Stimulated activated CD4-positive, alpha-beta T cell treated with anti-CD3 and anti-CD28 coated beads, Interleukin-15, amount 100 ng/mL, for 1 hour (primary cell): ENCODE results near the gene DSN1.

Source experiments
- DNase-seq, 2 donors: peaks; one replicate each; pipeline ENCODE4 v3.0.0-alpha.2; 2020; ENCODE audit warnings: low read depth in 1 of 2, low spot score in 1 of 2

The DSN1 gene

DNA sequence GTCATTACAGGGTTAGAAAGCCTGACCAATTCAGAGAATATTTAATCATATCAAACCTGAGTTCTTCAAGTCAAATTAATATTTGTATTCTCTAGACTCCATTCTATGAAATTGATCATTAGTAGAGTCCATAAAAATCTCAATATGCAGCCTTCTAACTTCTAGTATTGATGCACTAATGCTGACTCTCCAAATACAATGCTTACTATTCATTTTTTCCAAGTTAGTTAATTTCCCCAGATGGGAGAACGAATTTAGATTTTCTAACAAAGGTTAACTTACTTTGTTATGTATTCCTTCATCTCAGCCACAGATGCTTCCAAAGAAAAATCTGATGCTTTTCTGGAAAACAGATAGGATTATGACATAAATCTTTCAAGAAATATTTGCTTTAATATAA, 15.3 kb downstream of the DSN1 start:
- no peak for DNase-seq

DNA sequence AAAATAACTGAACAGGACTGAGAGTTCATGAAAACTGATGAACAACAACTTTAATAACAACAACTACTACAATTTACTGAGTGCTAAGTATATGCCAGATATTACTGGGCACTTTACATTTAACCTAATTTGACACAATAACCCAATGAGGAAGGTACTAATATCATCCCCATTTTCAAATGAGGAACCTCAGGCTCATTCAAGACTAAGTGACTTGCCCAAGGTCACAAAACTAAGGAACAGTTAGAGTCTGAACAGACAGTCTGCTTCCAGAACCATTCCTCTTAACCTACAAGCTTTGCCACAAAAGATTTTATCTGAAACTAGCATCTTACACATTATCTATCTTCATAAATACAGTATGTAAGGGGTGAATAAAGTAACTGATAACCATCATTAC, 17.1 kb downstream of the DSN1 start:
- no peak for DNase-seq

DNA sequence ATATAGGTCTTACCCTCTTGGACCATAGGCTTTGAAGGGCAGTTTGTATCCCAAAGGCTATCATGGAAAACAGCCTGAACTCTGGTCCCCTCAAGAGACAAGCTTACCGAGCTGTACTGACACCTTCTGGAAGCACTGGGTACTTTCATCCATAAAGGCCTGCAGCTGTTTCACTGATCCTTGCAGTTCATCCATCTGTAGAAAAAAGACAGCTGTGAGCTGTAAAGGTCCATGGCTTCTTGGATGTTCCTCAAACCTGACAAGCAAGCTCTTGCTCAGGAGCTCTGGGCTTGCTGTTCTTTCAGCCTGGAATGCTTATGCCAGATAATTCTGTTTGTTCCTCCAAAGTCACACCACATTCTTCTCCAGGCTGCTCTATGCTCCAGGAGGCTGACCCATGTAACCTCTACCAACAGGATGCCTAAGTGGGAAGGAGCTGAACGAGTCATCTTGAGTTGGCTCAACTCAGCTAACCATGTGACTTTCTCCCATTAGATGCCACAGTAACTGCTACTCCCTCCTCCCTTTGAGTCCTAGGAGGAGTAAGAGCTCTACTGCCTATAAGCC, 18.8 kb downstream of the DSN1 start:
- DNase-seq: peak in 1 of 2 donors; percentile 13

DNA sequence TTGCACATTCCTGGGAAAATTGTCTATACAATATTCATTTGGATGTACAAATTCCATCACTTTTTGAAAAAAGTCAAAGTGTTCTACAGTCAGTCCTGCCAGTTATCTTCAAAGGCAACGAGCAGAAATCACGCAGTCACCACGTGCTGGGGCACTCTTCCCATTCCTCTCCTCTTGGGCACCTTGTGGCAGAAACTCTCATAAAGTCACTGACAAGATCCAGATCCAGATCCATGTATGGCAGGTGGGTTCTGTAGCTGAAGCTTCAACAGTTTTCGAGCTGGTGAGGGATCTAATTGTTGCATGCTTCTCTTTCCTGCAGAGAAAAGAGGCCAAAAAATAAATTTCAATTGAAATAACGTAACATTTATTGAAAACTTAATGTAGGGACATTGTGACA, 21.0 kb downstream of the DSN1 start:
- DNase-seq: no peak

DNA sequence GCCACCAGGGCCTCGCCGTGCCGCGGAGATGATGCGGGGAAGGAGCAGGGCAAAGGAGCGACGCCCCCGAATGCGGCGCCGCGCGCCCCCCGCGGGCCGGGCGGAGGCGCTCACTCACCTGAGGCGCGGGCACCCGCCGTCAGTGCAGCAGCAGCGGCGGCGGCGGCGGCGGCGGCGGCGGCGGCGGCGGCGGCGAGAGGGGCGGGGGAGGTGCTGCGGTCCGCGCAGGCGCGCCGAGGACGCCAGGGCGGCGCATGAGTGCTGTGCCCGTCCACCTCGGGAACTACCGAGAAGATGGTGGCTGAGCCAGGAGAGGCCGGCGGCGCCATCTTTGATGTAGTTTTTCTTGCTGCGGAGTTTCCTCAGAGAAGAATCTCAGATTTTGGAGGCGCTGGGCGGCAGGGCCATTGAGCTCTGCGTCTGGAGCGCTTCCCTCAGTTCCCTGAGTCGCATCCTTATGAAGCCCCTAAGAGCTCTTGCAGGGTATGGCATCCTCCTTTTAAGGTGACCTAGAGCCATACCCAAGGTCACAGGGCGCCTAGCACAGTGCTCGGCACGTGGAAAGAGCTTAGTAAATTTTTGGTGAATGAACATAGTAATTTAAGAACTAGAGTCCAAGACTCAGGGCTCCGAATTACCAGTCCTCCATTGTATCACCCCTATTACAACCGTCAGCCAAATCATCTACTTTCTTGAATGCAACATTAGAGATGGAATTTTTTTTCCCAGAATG, 27.5 kb downstream of the DSN1 start, which contains the start of gene NDRG3:
NDRG3 (minus strand) TSS at position 164 of the 733 bp plus-strand sequence. CDS start 24,355 bp downstream, outside the sequence.
- peak; percentile 81 to 85 for DNase-seq

DNA sequence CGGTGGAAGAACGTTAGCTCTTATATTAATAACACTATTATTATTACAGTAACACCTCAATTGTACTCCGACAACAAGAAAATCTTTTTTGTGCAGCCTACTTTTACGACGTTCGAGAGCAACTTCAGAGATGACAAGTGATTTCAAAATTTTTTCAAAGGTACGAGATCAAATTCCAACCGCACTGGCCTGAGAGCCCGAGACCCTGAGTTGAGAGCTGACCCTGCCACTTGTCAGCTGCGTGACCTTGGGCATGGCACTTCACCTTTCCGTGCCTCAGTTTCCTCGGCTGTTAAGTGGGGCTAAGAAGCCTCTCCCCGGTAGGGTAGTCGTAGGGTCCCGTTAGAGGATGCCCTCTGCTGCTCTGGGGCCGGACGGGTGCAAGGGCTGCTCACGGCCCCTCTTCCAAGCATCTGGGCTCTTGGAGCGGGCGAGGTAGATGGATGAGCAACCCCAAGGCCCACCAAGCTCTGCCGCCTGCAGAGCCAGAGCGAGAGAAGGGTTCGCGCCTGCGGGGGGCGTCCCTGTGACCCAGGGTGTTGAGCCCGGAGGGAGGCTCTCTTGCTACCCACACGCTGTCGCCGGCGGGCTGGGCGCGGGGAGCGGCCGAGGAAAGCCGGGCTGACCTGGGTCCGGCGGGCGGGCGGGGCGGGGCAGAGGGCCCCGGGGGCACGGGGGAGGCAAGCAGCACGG, 28.2 kb downstream of the DSN1 start:
- DNase-seq: peak in 1 of 2 donors; percentile 6

DNA sequence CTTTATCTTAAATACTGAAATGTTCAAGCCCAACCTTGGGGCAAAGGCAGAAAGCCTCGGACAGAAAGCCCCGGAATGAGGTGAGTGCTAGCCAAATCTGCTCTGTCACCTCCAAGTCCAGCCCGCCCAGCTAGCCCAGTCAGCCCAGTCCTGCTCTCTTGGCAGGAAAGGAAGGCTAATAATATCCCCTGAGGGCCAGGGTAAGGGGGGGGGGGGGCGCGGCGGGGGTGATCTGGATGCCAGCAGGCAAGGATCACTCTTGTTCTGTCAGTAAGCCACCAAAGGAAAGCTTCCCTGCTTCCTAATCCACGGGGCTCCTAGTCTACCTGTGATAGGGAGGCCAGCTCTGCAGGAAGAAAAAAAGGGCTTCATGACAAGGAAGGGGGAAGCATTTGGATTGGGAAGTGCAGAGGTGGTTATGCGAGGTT, 28.8 kb downstream of the DSN1 start:
- DNase-seq: no peak

DNA sequence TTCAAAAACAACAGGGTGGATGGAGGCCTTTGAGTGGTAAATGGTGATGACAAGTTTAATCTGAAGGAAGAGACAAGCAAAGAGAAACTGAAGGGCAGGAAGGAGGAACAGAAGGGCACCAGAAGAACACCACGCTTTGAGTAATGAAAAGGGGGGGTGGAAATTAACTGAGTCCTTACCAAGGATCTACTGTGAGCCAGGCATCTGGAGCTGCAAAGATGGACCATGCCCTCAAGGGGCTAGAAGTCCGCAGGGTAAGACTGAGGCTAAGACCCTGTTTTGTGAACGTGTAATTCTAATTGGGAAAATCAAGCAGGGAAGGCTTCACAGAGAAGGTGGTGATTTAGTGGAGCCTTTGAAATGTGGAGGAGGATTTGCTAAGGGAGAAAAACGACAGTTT, 29.3 kb downstream of the DSN1 start:
- no peak for DNase-seq

DNA sequence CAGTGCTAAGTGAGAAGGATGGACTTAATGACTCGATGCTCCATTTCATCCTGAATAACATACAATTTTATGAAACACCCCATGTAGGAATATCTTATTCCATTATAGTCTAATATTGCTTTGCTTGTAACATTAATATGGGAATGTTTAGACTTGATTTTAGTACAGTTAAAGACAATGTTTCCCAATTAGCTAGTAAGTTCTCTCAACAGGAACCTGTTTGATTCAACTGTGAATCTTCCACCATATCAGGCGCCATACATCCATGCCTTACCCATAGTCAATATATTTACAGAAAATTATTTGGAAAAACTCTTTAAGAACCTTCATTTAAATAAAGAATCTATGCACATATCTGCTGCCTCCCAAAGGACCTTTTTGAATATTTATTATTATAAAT, 31.0 kb downstream of the DSN1 start:
- no peak for DNase-seq

DNA sequence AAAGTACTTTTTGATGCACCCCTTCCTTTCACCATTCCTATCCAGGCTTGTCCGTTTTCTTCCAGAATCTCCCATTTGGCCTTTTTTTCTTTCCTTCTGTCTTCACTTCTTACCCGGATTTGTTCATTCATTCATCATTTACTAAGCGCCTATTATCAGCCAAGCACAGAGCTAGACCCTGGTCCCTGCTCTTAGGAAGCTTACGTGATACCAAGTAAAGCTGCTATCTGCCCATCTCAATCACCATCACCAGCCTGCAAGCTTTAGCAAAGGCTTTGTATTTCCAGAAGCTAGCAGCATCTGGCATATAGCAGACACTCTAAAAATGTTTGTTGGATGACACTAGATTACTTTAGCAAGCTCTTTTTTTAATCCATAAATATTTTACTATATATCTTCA, 32.5 kb downstream of the DSN1 start:
- no peak for DNase-seq

DNA sequence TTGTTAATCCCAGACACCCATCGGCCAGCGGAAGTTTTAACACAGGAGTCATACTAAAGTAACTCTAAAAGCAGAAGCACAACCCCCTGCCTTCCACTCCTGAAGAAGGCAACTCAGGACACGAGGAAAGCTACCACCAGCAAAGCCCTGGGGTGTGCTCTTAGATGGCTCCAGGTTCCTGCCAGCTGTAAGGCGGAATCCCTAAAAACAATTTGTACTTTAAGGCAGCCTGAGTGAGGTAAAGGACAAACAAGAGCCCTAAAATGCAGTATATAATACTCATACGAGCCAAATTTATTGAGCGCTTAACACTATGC, 36.4 kb downstream of the DSN1 start:
- DNase-seq: no peak

DNA sequence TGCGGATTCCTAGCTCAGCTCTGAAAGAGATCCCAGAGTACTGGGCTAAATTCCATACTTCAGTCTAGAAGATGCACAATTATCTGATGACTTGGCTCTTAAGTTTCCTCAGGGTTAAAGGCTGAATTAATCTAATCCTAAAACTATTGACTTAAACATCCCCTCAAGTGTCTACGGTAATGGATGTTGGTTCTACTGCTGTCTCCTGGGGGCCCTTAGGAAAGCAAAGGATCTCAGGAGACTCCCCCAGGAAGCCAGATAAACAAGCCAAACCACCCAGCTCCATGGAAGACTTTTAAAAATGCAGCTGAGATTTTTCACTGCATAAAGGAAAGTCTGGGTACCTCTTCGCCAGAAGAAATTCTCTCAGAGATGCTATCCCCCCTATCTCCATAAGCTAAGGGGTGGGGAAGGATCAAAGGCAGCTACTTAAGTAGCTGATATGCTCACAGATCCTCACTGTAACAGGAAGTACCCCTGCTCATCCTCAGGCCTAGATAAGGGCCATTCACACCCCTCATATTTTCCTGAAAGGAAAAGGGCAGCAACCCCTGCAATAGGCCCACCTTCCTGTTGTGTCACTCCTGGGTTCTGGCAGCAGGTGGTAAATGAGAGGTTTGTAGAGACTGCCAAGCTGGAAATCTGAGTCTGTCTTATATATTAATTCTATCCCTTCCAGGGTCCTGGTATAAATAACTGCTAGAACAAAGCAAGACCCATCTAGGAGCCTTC, 36.9 kb downstream of the DSN1 start:
- no peak for DNase-seq

DNA sequence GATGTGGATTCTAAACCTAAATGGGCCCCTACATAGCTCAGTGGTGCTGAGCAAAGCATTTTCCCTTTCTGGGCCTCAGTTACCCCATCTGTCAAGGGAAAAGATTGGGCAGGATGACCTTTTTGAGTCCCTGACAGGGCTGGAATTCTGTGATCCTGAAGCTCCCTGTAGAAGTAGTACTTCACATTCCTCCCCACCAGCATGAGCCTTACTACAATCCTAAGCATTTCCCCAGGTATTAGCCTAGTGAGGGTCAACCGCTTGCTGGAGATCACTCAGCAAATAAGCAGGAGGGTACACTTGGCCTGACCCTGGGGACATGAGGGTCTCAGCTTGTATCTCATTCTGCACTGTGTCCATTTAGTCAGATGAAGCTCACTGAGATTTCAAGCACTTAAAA, 41.1 kb downstream of the DSN1 start:
- no peak for DNase-seq

DNA sequence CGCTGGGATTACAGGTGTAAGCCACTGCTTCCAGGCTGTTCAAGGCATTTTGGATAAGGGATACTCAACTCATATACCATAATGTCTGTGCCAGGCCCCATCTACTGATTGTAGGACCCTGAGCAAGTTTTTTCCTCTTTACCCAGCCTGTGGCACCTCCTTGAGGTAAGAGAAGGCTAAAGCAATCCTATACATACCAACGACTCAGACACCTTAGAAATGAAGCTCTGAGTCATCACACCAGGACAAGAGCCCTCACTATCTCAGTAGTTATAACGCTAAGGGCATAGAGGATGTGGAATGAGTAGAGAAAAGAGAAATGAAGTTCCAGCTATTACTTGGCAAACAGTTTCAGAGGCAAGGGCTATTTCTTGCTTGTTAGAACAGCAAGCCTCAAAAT, 44.6 kb downstream of the DSN1 start:
- DNase-seq: no peak

DNA sequence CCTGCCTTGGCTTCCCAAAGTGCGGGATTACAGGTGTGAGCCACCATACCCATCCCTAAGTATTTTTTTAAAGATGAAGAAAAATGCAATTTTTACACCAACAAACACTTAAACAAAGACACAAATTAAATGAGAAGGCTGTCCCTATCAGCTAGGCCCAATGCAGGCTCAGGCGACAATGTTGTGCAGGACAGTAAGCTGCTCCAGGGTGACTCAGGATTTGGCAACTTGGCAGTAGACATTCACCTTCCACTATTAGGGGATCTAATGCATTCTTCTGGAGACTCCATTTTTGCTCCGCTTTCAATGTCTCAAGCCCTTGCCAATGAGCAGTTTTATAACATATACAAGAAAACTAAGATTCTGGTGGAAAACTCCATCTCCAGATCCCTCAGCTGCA, 47.4 kb downstream of the DSN1 start:
- no peak for DNase-seq

DNA sequence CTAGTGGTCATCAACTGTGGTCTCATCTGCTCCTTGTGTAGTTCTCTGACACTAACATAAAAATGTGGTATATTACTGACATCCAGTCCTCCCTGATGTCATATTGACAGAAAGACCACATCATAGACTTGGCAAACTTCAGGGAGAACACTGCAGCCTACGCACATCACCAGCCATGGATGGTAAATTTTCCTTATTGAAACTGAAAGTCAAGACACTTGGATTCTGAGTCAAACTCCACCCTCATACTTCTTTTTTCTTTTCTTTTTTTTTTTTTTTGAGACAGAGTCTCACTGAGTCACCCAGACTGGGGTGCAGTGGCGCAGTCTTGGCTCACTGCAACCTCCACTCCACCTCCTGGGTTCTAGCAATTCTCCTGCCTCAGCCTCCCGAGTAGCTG, 53.1 kb downstream of the DSN1 start:
- no peak for DNase-seq

DNA sequence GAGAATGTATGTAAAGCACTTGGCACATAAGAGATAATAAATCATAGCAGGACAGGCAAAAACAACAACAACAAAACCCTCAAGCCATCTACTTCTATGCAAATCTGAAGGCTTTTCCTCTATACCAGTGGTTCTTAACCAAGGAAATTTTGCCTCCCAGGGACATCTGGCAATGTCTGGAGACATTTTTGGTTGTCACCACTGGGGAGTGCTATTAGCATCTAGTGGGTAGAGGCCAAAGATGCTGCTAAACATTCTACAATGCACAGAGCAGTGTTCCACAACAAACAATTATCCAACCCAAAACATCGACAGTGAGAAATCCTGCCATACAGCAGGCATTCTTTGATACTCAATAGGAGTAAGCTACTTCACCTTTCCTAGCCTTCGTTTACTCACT, 55.9 kb downstream of the DSN1 start:
- DNase-seq: no peak

DNA sequence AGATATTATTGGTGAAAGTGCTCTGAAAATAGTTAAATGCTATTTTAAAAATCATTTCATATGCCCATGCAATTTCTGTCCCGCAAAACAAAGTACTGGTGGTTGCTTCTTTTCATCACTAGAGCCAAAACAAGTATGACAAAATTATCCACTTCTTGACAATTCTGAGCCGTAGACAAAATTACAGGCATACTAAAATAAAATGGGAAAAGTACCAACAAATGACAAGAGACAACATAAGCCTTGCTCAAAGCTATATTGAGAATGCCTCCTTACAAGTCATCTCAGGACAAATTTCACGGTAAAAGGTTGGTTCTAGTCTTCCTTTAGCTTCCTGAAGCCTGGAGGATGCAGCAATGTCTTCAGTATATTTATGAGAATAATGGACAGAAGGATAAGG, 56.5 kb downstream of the DSN1 start:
- DNase-seq: no peak

DNA sequence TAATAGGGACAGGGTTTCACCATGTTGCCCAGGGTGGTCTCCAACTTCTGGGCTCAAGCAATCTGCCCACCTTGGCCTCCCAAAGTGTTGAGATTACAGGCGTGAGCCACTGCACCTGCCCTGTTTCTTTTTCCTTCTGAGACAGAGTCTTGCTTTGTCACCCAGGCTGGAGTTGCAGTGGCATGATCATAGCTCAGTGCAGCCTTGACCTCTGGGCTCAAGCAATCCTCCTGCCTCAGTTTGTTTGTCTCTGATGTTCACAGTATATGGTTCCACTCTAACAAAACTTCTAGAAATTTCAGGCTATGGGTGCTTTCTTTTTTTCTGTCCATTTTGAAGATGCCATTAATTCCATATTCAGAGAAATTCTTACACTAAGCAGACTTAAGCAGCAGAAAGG, 60.8 kb downstream of the DSN1 start:
- DNase-seq: no peak

DNA sequence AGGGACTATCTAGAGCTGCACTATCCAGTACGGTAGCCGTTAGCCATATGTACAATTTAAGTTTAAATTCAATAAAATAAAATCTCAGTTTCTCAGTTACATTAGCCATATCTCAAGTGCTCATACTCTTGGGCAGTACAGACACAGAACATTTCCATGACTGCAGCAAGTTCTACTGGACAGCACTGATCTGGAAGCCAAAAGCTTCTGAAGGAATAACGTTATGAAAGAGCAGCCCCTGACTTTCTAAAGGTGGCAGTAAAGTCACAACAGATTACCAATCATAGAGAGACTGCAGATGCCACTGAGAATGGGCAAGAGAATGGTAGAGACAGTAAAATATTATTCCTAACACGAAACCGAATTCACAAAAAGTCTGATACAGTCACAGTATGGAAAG, 64.4 kb downstream of the DSN1 start:
- no peak for DNase-seq

DNA sequence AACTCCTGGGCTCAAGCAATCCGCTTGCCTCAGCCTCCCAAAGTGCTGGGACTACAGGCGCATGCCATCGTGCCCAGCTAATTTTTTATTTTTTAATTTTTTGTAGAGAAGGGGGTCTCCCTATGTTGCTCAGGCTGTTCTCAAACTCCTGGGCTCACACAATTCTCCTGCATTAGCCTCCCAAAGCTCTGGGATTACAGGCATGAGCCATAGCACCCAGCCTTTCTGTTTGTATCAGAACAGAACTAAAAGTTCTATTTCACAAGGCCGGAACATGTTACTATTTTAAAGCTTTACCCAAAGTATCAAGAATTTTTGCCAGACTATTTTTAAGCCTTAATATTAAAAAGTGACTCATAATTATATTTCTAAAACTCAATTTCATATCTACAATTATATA, 70.0 kb downstream of the DSN1 start:
- DNase-seq: no peak
